ENCODE data around the gene IL17RA.

Gene IL17RA

GRCh38 chr22:17161991-17162390, 77.2 kb downstream of the IL17RA start:
- DNase-seq, result no peak

DNA sequence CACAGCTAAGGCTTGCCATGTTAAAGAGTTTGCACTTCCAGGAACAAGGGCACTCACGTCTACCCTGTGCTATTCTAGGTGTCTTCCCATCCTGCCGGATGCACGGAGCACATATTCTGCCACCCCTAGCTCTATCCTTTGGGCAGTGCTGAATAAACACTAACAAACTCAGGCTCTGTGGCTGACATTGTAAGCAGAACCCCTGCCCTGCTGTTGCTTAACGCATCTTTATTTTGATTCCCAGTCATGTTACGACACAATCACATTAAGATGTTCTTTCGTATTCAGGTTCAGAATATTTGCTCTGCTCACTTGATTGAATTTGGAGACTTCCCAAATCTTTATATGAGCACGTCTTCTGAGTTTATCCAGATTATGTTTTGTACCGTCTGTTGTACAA, 77.9 kb downstream of the IL17RA start:
- no peak for DNase-seq

DNA sequence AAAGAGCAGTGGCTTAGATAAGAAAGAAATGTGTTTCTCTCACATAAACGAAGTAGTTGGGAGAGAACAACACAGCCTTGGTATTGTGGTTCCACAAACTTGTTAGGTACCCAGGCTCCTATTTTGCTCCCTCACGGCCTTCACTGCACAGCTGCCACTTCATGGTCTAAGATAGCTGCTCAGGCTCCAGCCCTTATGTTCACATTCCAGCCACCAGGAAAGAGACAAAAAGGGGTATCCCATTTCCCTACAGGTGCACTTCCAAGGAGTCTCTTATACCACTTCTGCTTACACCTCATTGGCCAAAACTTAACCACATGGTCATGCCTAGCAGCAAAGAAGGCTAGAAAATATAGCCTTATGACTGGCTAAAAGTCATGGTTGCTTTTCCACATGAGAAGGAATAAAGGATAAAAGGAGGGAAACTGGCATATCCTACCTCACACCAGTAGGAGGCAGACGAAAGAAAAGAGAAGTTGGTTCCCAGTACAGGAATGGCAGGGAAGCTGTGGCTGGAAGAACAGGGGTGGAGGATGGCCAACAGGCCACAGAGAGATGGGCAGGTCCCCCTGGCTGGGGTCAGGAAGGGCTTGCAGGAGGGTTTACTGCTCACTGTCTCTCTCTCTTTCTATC, 79.7 kb downstream of the IL17RA start:
- no peak for DNase-seq
